Endothelial cell of umbilical vein (primary cell): ENCODE data around the gene SNX10. TPM values are rescaled to one million over a fixed set of nuclear protein-coding genes. Genes with fewer than 3 reads are reported as not detected.

Experiments
- BruUV-seq: library from RNA; stranded (reverse); fragments of 400-500 nt; replicated peaks from 2 replicates; lab custom pipeline; 2021; lab: Mats Ljungman, UMichigan
- CTCF ChIA-PET: fragments of 300-600, 350-600 bp; sonication (Branson Sonifier 250); formaldehyde crosslinking; loops from one replicate; lab custom pipeline; 2021; ENCODE audit warnings: antibody characterized with exemption, inconsistent platforms; lab: Charles Lee
- POLR2A ChIA-PET: fragments of 300-600, 350-600 bp; sonication (Branson Sonifier 250); formaldehyde crosslinking; loops from one replicate; lab custom pipeline; 2021; ENCODE audit warnings: antibody characterized with exemption, inconsistent platforms; lab: Charles Lee
- DNase-seq: peaks from one replicate; pipeline ENCODE4 v3.0.0-alpha.2; 2011; ENCODE audit warnings: low read depth, low spot score
- FAIRE-seq: peaks from 2 replicates; lab custom pipeline; 2011; peaks lifted over from hg19 to GRCh38; lab: Jason Lieb, UNC
- H2AFZ ChIP-seq: 2 replicates; pipeline ENCODE4 v1.6.0; 2012; ENCODE audit warnings: low read depth, low read length, control low read depth, inconsistent platforms
- H3K27ac ChIP-seq: 2 replicates; pipeline ENCODE4 v1.5.1; 2011; ENCODE audit warnings: low read depth, mild to moderate bottlenecking, control low read depth, low read length, moderate library complexity; ENCODE audit not compliant: insufficient read depth
- H3K27me3 ChIP-seq, 2 experiments: 2 replicates each; pipeline versions ENCODE4 v1.6.0 to v1.6.1; 2011; ENCODE audit warnings: low read length in 2 of 2, mixed read lengths in 1 of 2; ENCODE audit not compliant: control insufficient read depth in 2 of 2, insufficient read depth in 2 of 2
- H3K36me3 ChIP-seq, 2 experiments: 2 replicates in 1 of 2; 3 replicates in 1 of 2; pipeline ENCODE4 v1.5.1; 2011; ENCODE audit warnings: low read length in 2 of 2, mild to moderate bottlenecking in 1 of 2, moderate library complexity in 1 of 2; ENCODE audit not compliant: control insufficient read depth in 2 of 2, insufficient read depth in 2 of 2; ENCODE audit errors: extremely low read depth in 1 of 2
- H3K4me1 ChIP-seq: 3 replicates; pipeline ENCODE4 v1.5.1; 2011; ENCODE audit warnings: mild to moderate bottlenecking, low read length; ENCODE audit not compliant: control insufficient read depth, insufficient read depth; ENCODE audit errors: extremely low read depth
- H3K4me2 ChIP-seq: 2 replicates; pipeline ENCODE4 v1.6.1; 2011; ENCODE audit warnings: low read length, control low read depth, mixed read lengths; ENCODE audit not compliant: insufficient read depth
- H3K4me3 ChIP-seq, 3 experiments: fragments of 200-600 bp in 1 of 3; sonication (generic), shearing (Covaris generic) in 1 of 3; replicated peaks in 1 of 3; 2 replicates each; pipeline ENCODE4 v1.5.1; 2011 to 2016; ENCODE audit warnings: control low read depth in 3 of 3, low read length in 3 of 3, mild to moderate bottlenecking in 2 of 3, inconsistent platforms in 1 of 3, low read depth in 1 of 3, moderate library complexity in 1 of 3; ENCODE audit not compliant: insufficient read depth in 1 of 3
- H3K79me2 ChIP-seq: 2 replicates; pipeline ENCODE4 v1.6.0; 2012; ENCODE audit warnings: low read length, inconsistent platforms; ENCODE audit not compliant: control insufficient read depth, insufficient read depth
- H3K9ac ChIP-seq: replicated peaks from 2 replicates; pipeline ENCODE3; 2011; ENCODE audit warnings: low read length, control low read depth; ENCODE audit not compliant: insufficient read depth; ENCODE audit errors: extremely low read depth
- H3K9me1 ChIP-seq: replicated peaks from 3 replicates; pipeline ENCODE4 v1.6.0; 2011; ENCODE audit warnings: mild to moderate bottlenecking, low read length; ENCODE audit not compliant: control insufficient read depth, insufficient read depth; ENCODE audit errors: extremely low read depth
- H3K9me3 ChIP-seq: replicated peaks from 2 replicates; pipeline ENCODE4 v1.5.1; 2012; ENCODE audit warnings: low read length, inconsistent platforms; ENCODE audit not compliant: control insufficient read depth, insufficient read depth
- H4K20me1 ChIP-seq: replicated peaks from 2 replicates; pipeline ENCODE3; 2011; ENCODE audit warnings: mild to moderate bottlenecking, low read length; ENCODE audit not compliant: control insufficient read depth, insufficient read depth; ENCODE audit errors: extremely low read depth
- CTCF ChIP-seq, 2 donors: IDR thresholded peaks; 1 replicate in 1 of 2; 2 replicates in 1 of 2; pipeline ENCODE4 v1.5.1; 2011; ENCODE audit warnings: low read length in 2 of 2, mild to moderate bottlenecking in 2 of 2, moderate library complexity in 2 of 2, control low read depth in 1 of 2, inconsistent platforms in 1 of 2, low read depth in 1 of 2; ENCODE audit not compliant: insufficient read depth in 1 of 2; ENCODE audit errors: extremely low read depth in 1 of 2
- EZH2 ChIP-seq: IDR thresholded peaks from 2 replicates; pipeline ENCODE4 v1.6.1; 2012; ENCODE audit warnings: borderline replicate concordance, low read depth, mild to moderate bottlenecking, moderate library complexity, low read length, inconsistent platforms; ENCODE audit not compliant: severe bottlenecking
- GATA2 ChIP-seq: IDR thresholded peaks from 2 replicates; pipeline ENCODE4 v1.7.0; 2011; ENCODE audit warnings: low read depth, mild to moderate bottlenecking, moderate library complexity, mixed read lengths, low read length; ENCODE audit not compliant: insufficient read length, insufficient read depth
- MAX ChIP-seq: IDR thresholded peaks from 2 replicates; pipeline ENCODE4 v1.6.1; 2011; ENCODE audit not compliant: insufficient read depth, insufficient read length
- dilution Hi-C: fragments of 300-500 bp; cut with MboI; formaldehyde crosslinking; loops from one replicate; pipeline ENCODE4 v1.15.0; 2019; ENCODE audit warnings: low sequenced_read_pairs; ENCODE audit not compliant: extremely low pct_ligation_motif_present
- intact Hi-C: fragments of 100-400 bp; cut with micrococcal nuclease; formaldehyde crosslinking; loops from one replicate; pipeline ENCODE4 v1.10.0; 2022
- polyA plus RNA-seq, 4 experiments: library from polyadenylated mRNA; depleted of rRNA in 3 of 4; stranded (reverse) in 3 of 4; unstranded in 1 of 4; fragments of >200 nt; gene quantifications; 2 replicates each; pipeline versions ENCODE4 v1.2.1 to v1.2.3, GENCODE V29; 2011 to 2012; ENCODE audit warnings: missing spikeins in 1 of 4
- total RNA-seq: library from RNA; stranded (reverse); gene quantifications from 2 replicates; pipeline ENCODE4 v1.2.3, GENCODE V29; 2021

Gene SNX10
- total and polyA plus RNA-seq, 2 donors (not counting 3 experiments of a cell fraction or from before 2014, with no cell fraction given): 0.25 to 0.80 TPM

GRCh38 chr7:26372704-26373103 is 81.0 kb downstream of the SNX10 start:
- intact Hi-C loops (loop anchor here (2.0 to 5.0 kb wide), 2 partner anchors 172 to 730 kb away; partner anchors contain the start of genes CBX3, HNRNPA2B1 and HOXA2), dilution Hi-C loops (loop anchor here (10.0 kb wide), 2 partner anchors 482 to 792 kb away; partner anchors contain the start of gene HOXA9)
- Histone ChIP-seq H3K4me1 (peaks cover 46% of the 10 kb centered on the region), H3K9ac (peak overlapping the region; percentile 13), H3K9me1 (no peaks in the 10 kb centered on the region), H3K9me3 (no peaks in the 10 kb centered on the region), H3K27me3 (no peaks in the 10 kb centered on the region), H3K4me2 (peak overlapping the region; percentile 76), H3K36me3 (no peaks in the 10 kb centered on the region), H3K79me2 (no peaks in the 10 kb centered on the region), H3K27ac (peak overlapping the region; percentile 19), H3K4me3 (no peak overlapping the region), H4K20me1 (no peaks in the 10 kb centered on the region), H2AFZ (peak overlapping the region; percentile 54)
- no TSS peak for BruUV-seq
- CTCF ChIA-PET: interaction anchor here (0.7 to 5.5 kb wide), 16 partner anchors 32 to 807 kb away, joined by 3 to 66 read pairs (median 5); partner anchors contain the start of genes HOXA5, HOXA6 and HOXA7
- POLR2A ChIA-PET: interaction anchor here (1.3 kb wide), 1 partner anchor 295 kb away, joined by 3 read pairs; no protein-coding TSS in a partner anchor
- DNase-seq (peak; percentile 79), FAIRE-seq (no peak)
- TF ChIP-seq GATA2 (no peak), EZH2 (no peak), MAX (no peak), CTCF (IDR thresholded peaks at IDR 0.05; ENCODE audit: extremely low read depth in 1 of 2, insufficient read depth in 1 of 2, low read depth in 1 of 2, low read length in 2 of 2) (no peak)
